Activated CD8-positive, alpha-beta memory T cell treated with anti-CD3 and anti-CD28 coated beads, Interleukin-2, amount 50 U/mL, for 1 hour (primary cell): ENCODE data around the gene KATNAL2.
"Not testable (repeated sequence)": the region's sequence is repeated elsewhere in the genome, so short reads cannot be mapped to it uniquely, and the experiment has no call there.

Experiments
- DNase-seq: peaks from one replicate; pipeline ENCODE4 v3.0.0-alpha.2; 2020; ENCODE audit errors: extremely low read depth

The KATNAL2 gene

GRCh38 chr18:47032945-47033344 lies 115.5 kb downstream of the KATNAL2 start:
- no peak for DNase-seq

GRCh38 chr18:47034591-47034990 lies 117.2 kb downstream of the KATNAL2 start:
- DNase-seq, result not testable (repeated sequence)

- DNase-seq, result no peak
Measured at GRCh38 chr18:47035156-47035671, 117.8 kb downstream of the KATNAL2 start, which contains the start of gene ELOA2. Gene ELOA2 (minus strand): TSS chr18:47035621. CDS start chr18:47035264, 357 bp downstream.

- no peak for DNase-seq
Measured at GRCh38 chr18:47036298-47036874, 119.0 kb downstream of the KATNAL2 start.

- DNase-seq, result no peak
Measured at GRCh38 chr18:47036927-47037578, 119.7 kb downstream of the KATNAL2 start.

- no peak for DNase-seq
Measured at GRCh38 chr18:47040982-47041381, 123.6 kb downstream of the KATNAL2 start.

- DNase-seq, result no peak
Measured at GRCh38 chr18:47050468-47050867, 133.1 kb downstream of the KATNAL2 start.

GRCh38 chr18:47054369-47054768 lies 137.0 kb downstream of the KATNAL2 start:
- DNase-seq, result no peak

GRCh38 chr18:47062471-47062870 lies 145.1 kb downstream of the KATNAL2 start:
- no peak for DNase-seq

- DNase-seq, result no peak
Measured at GRCh38 chr18:47063096-47063495, 145.7 kb downstream of the KATNAL2 start.

- no peak for DNase-seq
Measured at GRCh38 chr18:47067648-47068047, 150.2 kb downstream of the KATNAL2 start.

- DNase-seq, result no peak
Measured at GRCh38 chr18:47075098-47075883, 157.9 kb downstream of the KATNAL2 start.

- DNase-seq, result no peak
Measured at GRCh38 chr18:47077111-47077510, 159.7 kb downstream of the KATNAL2 start.

- no peak for DNase-seq
Measured at GRCh38 chr18:47080872-47081271, 163.5 kb downstream of the KATNAL2 start.

GRCh38 chr18:47081578-47081977 lies 164.2 kb downstream of the KATNAL2 start:
- DNase-seq, result no peak

- DNase-seq, result no peak
Measured at GRCh38 chr18:47087676-47088075, 170.3 kb downstream of the KATNAL2 start.

GRCh38 chr18:47095810-47096209 lies 178.4 kb downstream of the KATNAL2 start:
- DNase-seq, result no peak

GRCh38 chr18:47100212-47100831 lies 182.9 kb downstream of the KATNAL2 start:
- DNase-seq, result no peak

- DNase-seq, result no peak
Measured at GRCh38 chr18:47108373-47108772, 191.0 kb downstream of the KATNAL2 start.

GRCh38 chr18:47108998-47109405 lies 191.6 kb downstream of the KATNAL2 start:
- no peak for DNase-seq

- no peak for DNase-seq
Measured at GRCh38 chr18:47109720-47110119, 192.3 kb downstream of the KATNAL2 start.
